T follicular helper cell (primary cell): ENCODE data around the gene TENT4A.
"Not testable (repeated sequence)": the region's sequence is repeated elsewhere in the genome, so short reads cannot be mapped to it uniquely, and the experiment has no call there.

ENCODE experiments used
- DNase-seq: peaks from one replicate; pipeline ENCODE4 v3.0.0-alpha.2; 2020; ENCODE audit warnings: low read depth

TENT4A gene

DNA sequence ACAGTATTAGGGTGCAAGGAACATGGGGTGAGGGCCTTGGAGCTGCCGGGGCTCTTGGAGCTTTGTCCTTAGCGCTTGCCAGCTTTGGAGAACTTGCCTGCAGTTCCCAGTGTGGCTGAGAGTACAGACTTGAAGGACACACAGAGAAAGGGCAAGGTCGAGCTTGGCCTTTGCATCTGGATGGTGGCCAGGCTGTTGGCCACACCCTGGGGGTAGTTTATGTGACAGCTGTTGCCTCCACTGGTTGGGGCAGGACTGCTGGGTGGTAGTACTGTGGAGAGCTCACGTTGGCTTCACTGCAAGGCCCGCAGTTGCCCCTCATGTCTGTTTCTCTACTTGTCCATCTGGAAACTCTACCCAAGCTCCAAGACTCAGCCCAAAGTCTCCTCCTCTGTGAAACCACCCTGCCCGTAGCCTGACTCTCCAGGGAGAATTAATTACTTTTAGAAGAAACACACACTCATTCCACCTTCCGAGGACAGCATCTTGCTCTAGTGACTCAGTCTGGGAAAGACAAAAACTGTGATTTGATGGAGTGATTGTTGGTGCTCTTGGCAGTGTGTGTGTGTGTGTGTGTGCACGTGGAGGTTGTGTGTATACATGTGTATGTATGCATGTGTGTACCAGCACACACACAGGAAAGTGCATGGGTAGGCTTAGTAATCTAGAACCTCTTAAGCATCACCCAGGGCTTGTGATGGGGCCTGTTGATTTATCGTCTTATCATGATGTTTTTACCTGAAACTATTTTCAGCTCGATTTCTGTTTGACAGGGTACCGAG lies 57.8 kb downstream of the TENT4A start:
- DNase-seq, result no peak

- no peak for DNase-seq
These were observed 59.7 kb downstream of the TENT4A start for GRCh38 chr5:6772886-6773285.

DNA sequence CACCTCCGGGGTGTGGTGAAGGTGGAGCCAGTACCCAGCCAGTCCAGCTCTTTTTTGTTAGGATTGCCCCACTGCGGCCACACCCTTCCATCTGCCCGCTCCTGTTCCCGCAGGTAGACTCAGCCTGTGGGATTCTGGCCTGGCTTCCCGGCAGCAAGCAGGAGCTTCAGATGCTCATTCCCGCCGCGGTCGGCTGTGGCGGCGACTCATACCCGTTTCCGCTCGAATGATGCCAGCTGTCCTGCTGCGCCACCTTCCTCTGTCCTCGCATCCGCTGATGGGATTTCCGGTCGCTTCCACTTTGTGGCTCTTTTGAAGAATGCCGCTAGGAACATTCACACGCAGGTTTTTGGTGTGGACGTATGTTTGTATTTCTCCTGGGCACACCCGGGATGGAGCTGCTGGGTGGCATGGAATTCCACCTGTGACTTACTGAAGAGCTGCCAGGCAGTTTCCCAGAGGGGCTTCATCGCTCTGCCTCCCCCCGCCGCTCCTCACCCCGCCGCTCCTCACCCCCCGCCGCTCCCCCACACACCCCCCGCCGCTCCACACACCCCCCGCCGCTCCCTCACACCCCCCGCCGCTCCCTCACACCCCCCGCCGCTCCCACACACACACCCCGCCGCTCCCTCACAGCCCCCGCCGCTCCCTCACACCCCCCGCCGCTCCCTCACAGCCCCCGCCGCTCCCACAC lies 60.3 kb downstream of the TENT4A start:
- DNase-seq, result no peak

DNA sequence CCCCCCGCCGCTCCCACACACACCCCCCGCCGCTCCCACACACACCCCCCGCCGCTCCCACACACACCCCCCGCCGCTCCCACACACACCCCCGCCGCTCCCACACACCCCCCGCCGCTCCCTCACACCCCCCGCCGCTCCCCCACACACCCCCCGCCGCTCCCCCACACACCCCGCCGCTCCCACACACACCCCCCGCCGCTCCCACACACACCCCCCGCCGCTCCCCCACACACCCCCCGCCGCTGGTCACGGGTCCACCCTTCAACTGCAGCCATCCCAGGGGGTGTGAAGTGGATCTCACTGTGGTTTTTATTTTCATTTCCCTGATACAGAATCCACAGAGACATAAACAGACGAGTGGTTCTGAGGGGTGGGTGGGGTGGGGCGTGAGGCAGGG lies 61.0 kb downstream of the TENT4A start:
- DNase-seq, result not testable (repeated sequence)

GRCh38 chr5:6774721-6775204 lies 61.5 kb downstream of the TENT4A start:
- DNase-seq, result no peak

DNA sequence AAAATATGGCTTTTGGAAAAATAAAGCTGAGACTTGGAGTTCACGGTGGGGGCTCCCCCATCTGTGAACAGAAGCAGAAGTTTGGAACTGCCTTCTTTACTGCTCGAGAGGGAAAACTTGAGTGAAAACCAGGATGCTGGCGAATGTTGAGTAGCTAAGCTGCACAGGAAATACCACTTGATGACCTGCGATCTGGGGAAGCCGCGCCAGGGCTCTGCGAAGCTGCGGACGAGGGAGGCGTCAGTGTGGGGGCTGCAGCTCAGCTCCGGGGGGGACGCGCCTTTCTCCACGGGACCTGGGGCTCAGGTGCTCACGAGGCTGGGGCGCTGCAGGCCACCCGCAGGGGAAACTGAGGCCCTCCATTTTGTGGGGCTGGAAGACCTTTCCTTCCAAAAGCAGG lies 62.3 kb downstream of the TENT4A start:
- DNase-seq, result no peak

DNA sequence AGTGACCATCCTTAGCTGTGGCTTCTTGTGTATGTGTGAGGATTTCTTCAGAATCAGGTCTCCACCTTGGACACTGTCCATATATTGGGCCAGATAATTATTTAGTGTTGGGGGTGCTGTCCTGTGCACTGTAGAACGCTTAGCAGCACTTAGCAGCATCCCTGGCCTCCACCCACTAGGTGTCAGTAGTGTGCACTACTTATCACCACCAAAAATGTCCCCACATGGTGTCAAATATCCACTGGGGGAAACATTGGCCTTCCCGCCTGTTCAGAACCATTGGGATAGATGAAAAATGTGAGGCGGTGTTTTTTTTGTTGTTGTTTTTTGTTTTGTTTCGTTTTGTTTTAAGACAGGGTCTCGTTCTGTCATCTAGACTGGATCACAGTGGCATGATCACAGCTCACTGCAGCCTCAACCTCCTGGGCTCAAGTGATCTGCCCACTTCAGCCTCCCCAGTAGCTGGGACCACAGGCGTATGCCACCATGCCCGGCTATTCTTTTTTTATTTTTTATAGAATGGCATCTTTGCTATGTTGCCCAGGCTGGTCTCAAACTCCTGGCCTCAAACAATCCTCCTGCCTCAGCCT lies 67.7 kb downstream of the TENT4A start:
- no peak for DNase-seq

DNA sequence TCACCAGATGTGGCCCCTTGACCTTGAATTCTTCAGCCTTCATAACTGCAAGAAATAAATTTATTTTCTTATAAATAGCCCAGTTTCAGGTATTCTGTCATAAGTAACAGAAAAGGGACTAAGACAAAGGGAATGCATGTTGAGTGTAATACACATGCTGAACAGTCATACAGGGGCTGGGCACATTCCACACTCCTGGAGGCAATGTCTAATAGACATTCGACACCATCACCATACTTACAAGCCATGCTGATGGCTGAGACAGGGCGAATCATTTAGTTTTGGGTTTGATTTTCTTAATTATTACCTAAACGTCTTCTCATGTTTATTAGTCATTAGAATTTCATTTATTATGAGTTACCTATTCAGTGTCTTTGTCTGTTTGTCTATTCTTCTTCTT lies 68.5 kb downstream of the TENT4A start:
- no peak for DNase-seq

DNA sequence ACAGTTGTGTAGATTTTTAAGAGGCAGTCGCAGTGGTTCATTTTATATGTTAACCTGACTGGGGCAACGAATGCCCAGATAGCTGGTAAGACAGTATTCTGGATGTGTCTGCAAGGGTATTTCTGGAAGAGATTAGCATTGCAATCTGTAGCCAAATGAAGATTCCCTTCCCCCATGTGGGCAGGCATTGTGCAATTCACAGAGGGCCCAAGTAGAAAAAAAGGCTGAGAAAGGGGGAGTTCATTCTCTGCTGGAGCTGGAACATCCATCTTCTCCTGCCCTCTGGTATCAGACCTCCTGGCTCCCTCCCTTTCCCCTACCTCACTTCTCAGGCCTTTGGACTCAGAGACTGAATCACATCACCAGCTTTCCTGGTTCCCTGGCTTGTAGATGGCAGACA lies 70.6 kb downstream of the TENT4A start:
- no peak for DNase-seq

DNA sequence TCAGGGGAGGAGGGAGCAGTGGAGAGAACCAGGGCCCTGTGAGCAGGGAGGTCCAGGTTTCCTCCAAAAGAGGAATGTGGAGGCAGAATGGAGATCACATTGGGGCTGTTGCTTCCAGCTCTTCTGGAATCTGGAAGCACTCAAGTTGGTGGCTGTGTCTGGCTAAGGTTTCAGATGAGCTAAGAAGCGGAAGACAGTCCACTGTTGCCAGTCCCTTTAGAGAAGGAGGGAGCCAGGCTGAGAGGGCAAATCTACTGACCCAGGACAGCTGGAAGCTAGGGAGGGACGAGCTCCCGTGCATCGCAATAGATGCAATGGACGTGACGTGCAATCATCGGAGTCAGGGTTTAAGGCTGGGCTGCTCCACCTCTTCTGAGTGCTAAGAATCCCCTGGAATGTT lies 71.2 kb downstream of the TENT4A start:
- no peak for DNase-seq

GRCh38 chr5:6785161-6785860 lies 72.1 kb downstream of the TENT4A start:
- no peak for DNase-seq

DNA sequence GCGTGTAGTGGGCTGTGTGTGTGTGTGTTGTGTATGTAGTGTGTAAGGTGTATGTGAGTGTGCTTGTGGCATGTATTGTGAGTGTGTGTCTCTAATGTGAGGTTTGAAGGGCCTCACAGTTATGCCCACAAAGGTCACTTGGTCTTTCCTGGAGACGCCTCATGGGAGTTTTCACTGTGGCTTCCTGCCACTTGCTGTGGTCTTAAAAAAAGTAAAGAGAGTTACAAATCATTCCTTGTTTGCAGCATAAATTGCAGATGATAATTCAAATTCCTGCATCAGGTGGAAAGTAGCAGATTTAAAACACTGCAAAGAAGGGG lies 72.6 kb downstream of the TENT4A start:
- no peak for DNase-seq

GRCh38 chr5:6786786-6787495 lies 73.7 kb downstream of the TENT4A start:
- DNase-seq, result no peak

DNA sequence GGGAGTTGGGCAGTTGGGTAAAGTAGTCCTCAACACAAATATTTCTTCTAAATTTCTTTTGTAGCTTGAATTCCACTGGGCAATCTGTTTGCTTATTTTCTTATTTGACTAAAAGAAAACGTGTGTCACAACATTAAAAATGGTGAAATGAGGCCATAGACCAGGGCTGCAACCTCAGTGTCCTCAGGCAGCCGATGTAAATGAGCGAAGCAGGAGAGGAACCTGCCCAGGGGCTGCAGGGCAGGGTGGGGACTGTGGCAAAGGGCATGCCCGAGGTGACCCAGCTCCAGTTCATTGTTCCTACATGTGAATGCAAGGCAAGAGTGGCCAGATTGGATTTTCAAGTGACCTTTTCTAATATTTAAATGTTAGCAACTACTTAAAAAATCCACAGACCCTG lies 74.7 kb downstream of the TENT4A start:
- no peak for DNase-seq

GRCh38 chr5:6788439-6788838 lies 75.2 kb downstream of the TENT4A start:
- no peak for DNase-seq

DNA sequence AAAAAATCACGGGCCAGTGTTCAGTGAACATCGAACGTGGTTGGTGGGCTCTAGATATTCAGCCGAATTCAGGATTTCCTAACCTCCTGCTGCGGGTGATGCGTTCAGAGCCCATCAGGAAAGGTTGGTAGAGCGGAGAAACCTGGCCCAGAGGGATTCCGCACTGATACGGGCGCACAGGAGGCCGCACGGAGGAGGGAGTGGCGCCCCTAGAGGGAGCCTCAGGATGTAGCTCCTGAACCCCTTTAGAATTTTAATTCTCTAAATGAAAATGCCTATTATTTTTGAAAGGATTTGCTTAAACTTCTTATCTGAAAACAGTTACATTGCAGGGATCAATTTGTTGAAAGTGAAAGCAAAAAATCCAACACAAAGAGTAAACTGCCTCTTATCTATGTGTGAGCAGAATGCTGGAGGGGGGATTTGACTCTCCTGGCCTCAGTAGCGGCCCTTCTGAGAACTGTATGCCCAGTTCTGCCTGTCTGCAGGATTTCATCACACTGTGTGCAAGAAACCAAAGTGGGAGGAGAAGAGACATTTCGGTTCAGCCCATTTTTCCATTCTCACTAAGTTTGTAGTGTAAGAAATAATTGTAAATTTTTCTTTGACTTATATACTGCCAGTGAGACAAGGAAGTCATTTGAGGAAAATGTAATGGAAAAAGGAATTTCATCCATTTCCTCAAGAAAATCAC lies 75.9 kb downstream of the TENT4A start:
- no peak for DNase-seq

DNA sequence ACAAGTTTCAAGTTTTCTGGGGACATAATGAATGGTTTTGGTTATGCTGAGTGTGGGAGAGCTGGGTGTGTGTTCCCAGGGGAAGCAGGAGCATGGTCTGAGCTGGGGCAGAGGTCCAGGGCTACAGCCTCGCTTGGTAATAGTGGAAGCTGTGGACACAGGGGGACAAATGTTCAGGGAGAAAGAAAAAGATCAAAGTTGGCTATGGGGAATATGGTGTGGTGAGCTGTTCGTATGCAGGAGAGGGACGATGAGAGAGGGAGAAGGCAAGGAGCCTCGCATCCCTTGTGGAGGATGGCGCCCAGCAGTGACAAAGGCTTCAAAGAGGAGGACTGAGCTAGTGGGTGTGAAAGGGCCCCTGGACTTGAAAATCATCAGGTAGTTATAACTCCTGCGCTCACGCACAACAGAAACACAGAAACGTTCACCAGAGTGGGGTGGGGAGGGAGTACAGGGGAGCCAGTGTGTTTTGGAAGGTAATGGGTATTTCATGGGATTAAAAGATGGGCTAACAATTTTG lies 77.2 kb downstream of the TENT4A start:
- no peak for DNase-seq

DNA sequence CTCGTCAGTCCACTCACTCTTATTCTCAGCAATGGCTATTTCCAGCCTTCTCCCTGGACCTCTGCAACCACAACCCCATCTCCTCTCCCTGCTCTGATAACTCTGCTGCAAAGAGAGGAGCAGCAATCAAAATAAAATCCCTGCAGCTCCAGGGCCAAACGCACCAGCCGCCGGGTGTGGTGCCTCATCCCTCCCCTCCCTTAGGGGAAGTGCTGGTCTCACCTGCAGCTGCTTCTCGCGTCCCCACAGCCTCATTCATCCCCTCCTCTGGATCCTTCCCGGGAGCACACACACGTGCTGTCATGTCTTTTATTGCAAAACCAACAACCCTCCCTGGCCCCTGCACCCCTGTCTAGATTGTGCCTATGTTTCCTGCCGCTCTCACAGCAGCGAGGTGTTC lies 77.8 kb downstream of the TENT4A start:
- DNase-seq, result no peak

DNA sequence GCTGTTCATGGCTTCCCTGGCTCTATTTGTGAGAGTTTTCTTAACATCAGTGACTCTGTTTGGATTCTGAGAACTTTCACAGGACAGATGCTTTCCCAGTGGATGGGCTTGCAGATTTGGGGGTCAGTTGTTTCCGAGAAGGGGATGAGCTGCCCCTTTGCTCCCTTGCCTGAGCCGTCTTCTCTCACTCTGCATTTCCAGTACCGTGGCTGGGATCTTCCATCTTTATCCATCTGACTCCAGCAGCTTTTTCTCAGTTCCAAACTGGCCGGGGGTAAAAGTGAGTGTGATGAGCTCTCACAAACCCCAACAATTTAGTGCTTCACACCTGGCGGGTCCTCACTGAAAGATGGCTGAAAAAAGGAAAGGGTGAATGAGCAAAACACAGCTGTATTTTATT lies 79.1 kb downstream of the TENT4A start:
- no peak for DNase-seq

- no peak for DNase-seq
These were observed 79.8 kb downstream of the TENT4A start for GRCh38 chr5:6792911-6793471.

DNA sequence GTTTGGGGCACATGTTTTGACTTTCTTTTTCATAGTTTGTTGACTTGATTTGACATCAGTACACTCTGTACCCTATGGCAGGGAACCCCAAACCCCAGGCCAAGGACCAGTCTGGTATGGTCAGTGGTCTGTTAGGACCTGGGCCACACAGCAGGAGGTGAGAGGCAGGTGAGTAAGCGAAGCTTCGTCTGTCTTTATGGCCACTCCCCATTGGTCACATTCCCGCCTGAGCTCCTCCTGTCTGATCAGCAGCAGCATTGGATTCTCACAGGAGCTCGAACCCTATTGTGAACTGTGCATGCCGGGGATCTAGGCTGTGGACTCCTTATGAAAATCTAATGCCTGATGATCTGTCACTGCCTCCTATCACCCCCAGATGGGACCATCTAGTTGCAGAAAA lies 88.0 kb downstream of the TENT4A start:
- DNase-seq, result no peak
